Fibroblast of lung (primary cell): ENCODE measurements around the gene FARP1. TPM values are rescaled to one million over a fixed set of nuclear protein-coding genes. Genes with fewer than 3 reads are reported as not detected.

Experiments used
- DNase-seq, 2 donors: peaks; one replicate each; pipeline versions ENCODE4 v3.0.0 to v3.0.0-alpha.2; 2010; ENCODE audit warnings: low read depth in 2 of 2
- H2AFZ ChIP-seq: 2 replicates; pipeline ENCODE4 v1.5.1; 2012; ENCODE audit warnings: low read length, control low read depth, inconsistent platforms
- H3K27ac ChIP-seq: 2 replicates; pipeline ENCODE4 v1.5.1; 2011; ENCODE audit warnings: low read length, control low read depth; ENCODE audit not compliant: insufficient read depth
- H3K27me3 ChIP-seq: 2 replicates; pipeline ENCODE4 v1.5.1; 2011; ENCODE audit warnings: mild to moderate bottlenecking, low read length; ENCODE audit not compliant: control insufficient read depth, insufficient read depth
- H3K36me3 ChIP-seq: 2 replicates; pipeline ENCODE4 v1.5.1; 2011; ENCODE audit warnings: low read length; ENCODE audit not compliant: control insufficient read depth, insufficient read depth
- H3K4me1 ChIP-seq: 2 replicates; pipeline ENCODE4 v1.5.1; 2011; ENCODE audit warnings: low read length; ENCODE audit not compliant: control insufficient read depth, insufficient read depth; ENCODE audit errors: extremely low read depth
- H3K4me2 ChIP-seq: 2 replicates; pipeline ENCODE4 v1.5.1; 2011; ENCODE audit warnings: low read length, control low read depth; ENCODE audit not compliant: insufficient read depth; ENCODE audit errors: extremely low read depth
- H3K4me3 ChIP-seq, 4 experiments: fragments of 200-600 bp in 1 of 4; sonication (generic) in 1 of 4; replicated peaks in 1 of 4; 2 replicates each; pipeline ENCODE4 v1.5.1; 2011 to 2016; ENCODE audit warnings: low read length in 4 of 4, low read depth in 3 of 4, mild to moderate bottlenecking in 3 of 4, control low read depth in 2 of 4, inconsistent platforms in 1 of 4, mixed read lengths in 1 of 4; ENCODE audit not compliant: insufficient read depth in 1 of 4; ENCODE audit errors: control extremely low read depth in 1 of 4
- H3K79me2 ChIP-seq: 2 replicates; pipeline ENCODE4 v1.5.1; 2012; ENCODE audit warnings: mild to moderate bottlenecking, low read length, inconsistent platforms; ENCODE audit not compliant: control insufficient read depth, insufficient read depth
- H3K9ac ChIP-seq: 2 replicates; pipeline ENCODE4 v1.5.1; 2011; ENCODE audit warnings: mild to moderate bottlenecking, low read length, control low read depth; ENCODE audit not compliant: insufficient read depth
- H3K9me3 ChIP-seq: 2 replicates; pipeline ENCODE4 v1.5.1; 2012; ENCODE audit warnings: low read depth, low read length; ENCODE audit not compliant: control insufficient read depth, insufficient read depth
- H4K20me1 ChIP-seq: 2 replicates; pipeline ENCODE4 v1.5.1; 2011; ENCODE audit warnings: low read length; ENCODE audit not compliant: control insufficient read depth, insufficient read depth; ENCODE audit errors: extremely low read depth
- EZH2 ChIP-seq: IDR thresholded peaks from 2 replicates; pipeline ENCODE4 v1.5.1; 2012; ENCODE audit warnings: low read length, control low read depth, mild to moderate bottlenecking; ENCODE audit errors: missing control alignments
- polyA plus RNA-seq, 2 donors: library from polyadenylated mRNA; depleted of rRNA in 1 of 2; stranded (reverse) in 1 of 2; unstranded in 1 of 2; fragments of >200 nt; gene quantifications; 2 replicates each; pipeline ENCODE4 v1.2.1, GENCODE V29; 2011 to 2012; ENCODE audit warnings: missing spikeins in 1 of 2
- total RNA-seq: library from RNA; depleted of rRNA; stranded (reverse); fragments of >200 nt; gene quantifications from 2 replicates; pipeline ENCODE4 v1.2.1, GENCODE V29; 2014
- TF ChIP-seq, protein P1 (sequence below), 2 donors: IDR thresholded peaks in 1 of 2; conservative IDR thresholded peaks in 1 of 2; 1 replicate in 1 of 2; 2 replicates in 1 of 2; pipeline ENCODE4 v1.5.1; 2011 to 2012; ENCODE audit warnings: low read length in 2 of 2, control low read depth in 1 of 2, inconsistent platforms in 1 of 2, low read depth in 1 of 2, mild to moderate bottlenecking in 1 of 2

Gene FARP1
- total and polyA plus RNA-seq, 2 donors (not counting 1 experiment from before 2014, with no cell fraction given) = 50.9 to 199 TPM

DNA sequence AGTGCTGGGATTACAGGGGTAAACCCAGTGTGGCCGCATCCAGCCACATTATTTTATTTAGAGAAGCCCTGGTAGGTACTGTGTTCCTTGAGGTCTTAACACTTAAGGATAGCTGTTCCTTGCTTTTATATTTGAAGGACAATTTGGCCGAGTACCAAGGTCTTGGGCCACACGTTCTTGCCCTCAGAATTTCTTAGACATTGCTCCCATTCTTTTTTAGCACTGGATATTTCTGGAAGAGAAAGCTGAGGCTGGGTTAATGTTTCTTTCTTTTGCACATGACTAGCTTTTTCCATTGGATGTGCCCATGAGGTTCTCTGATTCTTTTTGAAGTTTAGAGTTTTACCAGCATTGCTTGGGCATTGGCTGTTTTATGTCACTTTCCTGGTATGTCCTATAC is 39.7 kb downstream of the FARP1 start:
- Histone ChIP-seq H3K4me2 (no peak overlapping the region), H3K9ac (no peak overlapping the region), H2AFZ (no peak overlapping the region), H3K27me3 (no peaks in the 10 kb centered on the region), H3K79me2 (peaks cover 74% of the 10 kb centered on the region), H4K20me1 (no peaks in the 10 kb centered on the region), H3K36me3 (no peaks in the 10 kb centered on the region), H3K9me3 (no peaks in the 10 kb centered on the region), H3K4me3 (no peak overlapping the region), H3K4me1 (no peaks in the 10 kb centered on the region), H3K27ac (no peak overlapping the region)
- TF ChIP-seq, protein P1, sequence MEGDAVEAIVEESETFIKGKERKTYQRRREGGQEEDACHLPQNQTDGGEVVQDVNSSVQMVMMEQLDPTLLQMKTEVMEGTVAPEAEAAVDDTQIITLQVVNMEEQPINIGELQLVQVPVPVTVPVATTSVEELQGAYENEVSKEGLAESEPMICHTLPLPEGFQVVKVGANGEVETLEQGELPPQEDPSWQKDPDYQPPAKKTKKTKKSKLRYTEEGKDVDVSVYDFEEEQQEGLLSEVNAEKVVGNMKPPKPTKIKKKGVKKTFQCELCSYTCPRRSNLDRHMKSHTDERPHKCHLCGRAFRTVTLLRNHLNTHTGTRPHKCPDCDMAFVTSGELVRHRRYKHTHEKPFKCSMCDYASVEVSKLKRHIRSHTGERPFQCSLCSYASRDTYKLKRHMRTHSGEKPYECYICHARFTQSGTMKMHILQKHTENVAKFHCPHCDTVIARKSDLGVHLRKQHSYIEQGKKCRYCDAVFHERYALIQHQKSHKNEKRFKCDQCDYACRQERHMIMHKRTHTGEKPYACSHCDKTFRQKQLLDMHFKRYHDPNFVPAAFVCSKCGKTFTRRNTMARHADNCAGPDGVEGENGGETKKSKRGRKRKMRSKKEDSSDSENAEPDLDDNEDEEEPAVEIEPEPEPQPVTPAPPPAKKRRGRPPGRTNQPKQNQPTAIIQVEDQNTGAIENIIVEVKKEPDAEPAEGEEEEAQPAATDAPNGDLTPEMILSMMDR (conservative IDR thresholded peaks at IDR 0.05 in 1 of 2, IDR thresholded peaks at IDR 0.05 in 1 of 2; ENCODE audit: low read depth in 1 of 2, low read length in 2 of 2) = no peak
- TF ChIP-seq EZH2 = no peak
- DNase-seq = no peak

DNA sequence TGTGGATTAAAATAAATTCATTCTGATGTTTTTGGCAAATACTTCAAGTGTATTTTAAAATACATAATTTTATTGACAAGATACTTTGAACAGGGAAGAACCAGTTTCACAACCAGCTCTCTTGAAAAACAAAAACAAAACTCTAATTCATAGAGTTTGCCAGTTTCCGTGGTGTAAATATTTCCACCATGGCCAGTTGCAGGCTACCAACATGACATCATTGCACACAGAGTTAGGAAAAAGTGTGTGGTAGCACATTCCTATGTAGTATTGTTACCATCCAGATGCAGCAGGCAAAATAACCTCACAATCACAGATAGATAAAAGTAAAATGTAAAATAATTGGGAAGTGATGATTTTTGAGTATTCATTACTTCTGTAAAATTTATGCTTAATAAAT is 41.9 kb downstream of the FARP1 start:
- Histone ChIP-seq H3K27ac (no peak overlapping the region), H3K9me3 (no peaks in the 10 kb centered on the region), H3K9ac (no peak overlapping the region), H3K79me2 (peaks cover 75% of the 10 kb centered on the region), H2AFZ (no peak overlapping the region), H3K4me1 (peaks cover 10% of the 10 kb centered on the region), H3K36me3 (no peaks in the 10 kb centered on the region), H3K4me2 (no peak overlapping the region), H3K27me3 (no peaks in the 10 kb centered on the region), H4K20me1 (no peaks in the 10 kb centered on the region), H3K4me3 (no peak overlapping the region)
- TF ChIP-seq EZH2 = no peak
- TF ChIP-seq, protein P1 (conservative IDR thresholded peaks at IDR 0.05 in 1 of 2, IDR thresholded peaks at IDR 0.05 in 1 of 2; ENCODE audit: low read depth in 1 of 2, low read length in 2 of 2) = no peak
- DNase-seq = peak in 1 of 2 donors; percentile 76

DNA sequence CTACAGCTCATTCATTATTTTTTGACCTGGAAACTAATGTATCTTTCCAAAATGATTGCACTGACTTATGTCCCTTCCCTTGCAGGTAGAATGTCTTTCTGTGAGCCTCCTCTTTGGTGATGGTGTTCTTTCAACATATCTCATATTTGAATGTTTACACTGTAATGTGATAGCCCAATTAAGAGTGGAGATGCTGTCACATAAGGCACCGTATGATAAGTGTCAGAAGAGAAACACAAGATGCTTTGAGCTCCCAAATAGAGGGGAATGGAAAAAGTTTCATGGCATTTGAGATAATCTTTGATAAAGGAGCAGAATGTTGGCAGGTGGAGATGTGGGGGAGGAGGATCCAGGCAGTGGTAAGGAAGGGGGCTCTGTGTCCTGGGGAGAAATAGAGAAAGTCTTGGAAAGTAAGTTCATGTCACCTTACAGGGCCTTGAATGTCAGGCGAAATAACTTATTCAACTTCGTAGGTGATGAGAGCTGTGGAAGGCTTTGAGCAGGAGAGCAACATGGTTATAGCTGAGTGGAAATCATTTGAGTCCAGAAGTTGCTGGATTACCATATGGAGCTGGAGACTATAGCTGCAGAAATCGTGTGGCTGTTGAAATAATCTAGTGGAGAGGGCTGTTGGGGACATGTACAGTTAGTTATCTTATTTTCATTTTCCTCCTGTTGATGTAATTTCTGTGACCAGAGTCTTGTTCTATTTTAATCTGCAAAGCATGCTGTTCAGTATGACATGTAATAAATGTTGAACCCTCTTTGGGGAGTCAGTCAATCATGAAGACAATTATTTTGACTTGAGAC is 44.5 kb downstream of the FARP1 start:
- Histone ChIP-seq H4K20me1 (no peaks in the 10 kb centered on the region), H3K9me3 (no peaks in the 10 kb centered on the region), H3K9ac (no peak overlapping the region), H3K36me3 (no peaks in the 10 kb centered on the region), H3K4me1 (peaks cover 20% of the 10 kb centered on the region), H3K27me3 (no peaks in the 10 kb centered on the region), H3K4me2 (no peak overlapping the region), H3K79me2 (peaks cover 74% of the 10 kb centered on the region), H2AFZ (no peak overlapping the region), H3K4me3 (no peak overlapping the region), H3K27ac (no peak overlapping the region)
- no peak for TF ChIP-seq EZH2
- TF ChIP-seq, protein P1 (conservative IDR thresholded peaks at IDR 0.05 in 1 of 2, IDR thresholded peaks at IDR 0.05 in 1 of 2; ENCODE audit: low read depth in 1 of 2, low read length in 2 of 2) = no peak
- no peak for DNase-seq
